Psoas muscle (tissue), 8 donors: ENCODE measurements around the gene SRPK2. TPM values are rescaled to one million over a fixed set of nuclear protein-coding genes. Genes with fewer than 3 reads are reported as not detected.

Source experiments
- ATAC-seq, 4 donors: fragments of 200-7000 bp; cut with Tn5 transposase; one replicate each; pipeline ENCODE4 v1.9.1; 2020; ENCODE audit warnings: moderate library complexity in 3 of 4, mild to moderate bottlenecking in 2 of 4
- DNase-seq, 2 donors: peaks; one replicate each; pipeline ENCODE4 v3.0.0-alpha.2; 2020
- H3K27ac ChIP-seq: fragments of 200-600 bp; one replicate; pipeline ENCODE4 v1.8.0; 2022
- H3K27me3 ChIP-seq, 3 donors: fragments of 200-600 bp in 1 of 3; one replicate each; pipeline versions ENCODE4 v1.6.1 to v1.8.0; 2013 to 2022; ENCODE audit warnings: low read length in 2 of 3, mild to moderate bottlenecking in 2 of 3, moderate library complexity in 1 of 3; ENCODE audit not compliant: insufficient read depth in 3 of 3
- H3K36me3 ChIP-seq, 2 donors: fragments of 200-600 bp in 1 of 2; one replicate each; pipeline versions ENCODE4 v1.6.1 to v1.8.0; 2013 to 2022; ENCODE audit warnings: low read depth in 1 of 2, mild to moderate bottlenecking in 1 of 2, moderate library complexity in 1 of 2; ENCODE audit not compliant: insufficient read depth in 1 of 2
- H3K4me1 ChIP-seq: fragments of 200-600 bp; one replicate; pipeline ENCODE4 v1.8.0; 2022
- H3K4me3 ChIP-seq: fragments of 200-600 bp; one replicate; pipeline ENCODE4 v1.8.0; 2022; ENCODE audit warnings: mild to moderate bottlenecking
- H3K9me3 ChIP-seq: fragments of 200-600 bp; one replicate; pipeline ENCODE4 v1.8.0; 2022
- WGBS, 3 donors: extraction: QIAGEN DNeasy Blood & Tissue Kit; methylation state at CpG; one replicate each; pipeline versions ENCODE4 v1.1.6 to v1.1.7; 2013; 5-methylcytosine and 5-hydroxymethylcytosine counted together
- intact Hi-C, 2 donors: fragments of 100-400 bp; cut with DNase I; formaldehyde crosslinking; loops; one replicate each; pipeline versions ENCODE4 v1.11.0 to v1.14.2; 2022
- polyA plus RNA-seq, 3 donors: library from polyadenylated mRNA; stranded (reverse); fragments of 200-250 nt; gene quantifications; one replicate each; pipeline ENCODE4 v1.2.3, GENCODE V29; 2013
- total RNA-seq, 4 donors: library from RNA; stranded (reverse); fragmentation: NEBNext Ultra II Directional in 2 of 4; extraction: Animal tissue kit (Norgen Biotek cat#: 25700) in 2 of 4; gene quantifications; one replicate each; pipeline versions ENCODE4 v1.2.1 to v1.2.4, GENCODE V29; 2021 to 2023
- TF ChIP-seq, protein P1 (sequence below): fragments of 200-600 bp; IDR thresholded peaks from one replicate; pipeline ENCODE4 v1.8.0; 2022; ENCODE audit warnings: antibody characterized with exemption
- donor health status: healthy with polysubstance abuse.
- donor health status: DM: no; HTN: no; CAD: no; lungs with moderate emphysema.
- donor health status: Bipolar disorder and iron deficiency.
- donor health status: healthy.
- donor health status: DM: yes; HTN: yes; CAD: no.
- donor health status: DM: no; HTN: no; CAD: no.
- donor health status: DM: no; HTN: no; CAD: no.
- donor health status: DM: yes; HTN: yes; CAD: no.

Gene SRPK2
- total and polyA plus RNA-seq, 7 donors: 12.7 to 51.3 (median 33.2) TPM

DNA sequence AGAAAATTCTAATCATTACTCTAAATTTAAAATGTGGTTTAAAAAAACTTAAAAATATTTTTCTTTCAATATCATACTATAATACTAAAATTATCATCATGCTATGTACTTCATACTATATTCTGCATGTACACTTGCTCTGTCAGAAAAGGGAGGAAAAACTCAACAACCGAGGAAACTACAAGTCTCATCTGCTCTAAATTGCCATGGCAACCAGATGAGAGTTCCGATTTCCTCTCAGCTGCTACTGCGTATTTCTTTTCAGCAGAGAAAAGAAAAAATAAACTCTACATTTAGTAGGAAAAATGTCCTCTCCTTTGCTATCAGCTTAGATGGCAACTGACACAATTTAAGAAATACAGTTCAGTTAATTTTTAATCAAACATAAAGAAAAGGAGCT is 178.9 kb downstream of the SRPK2 start:
- DNase-seq (no peak), ATAC-seq (no peak)
- Histone ChIP-seq H3K9me3 (no peaks in the 10 kb centered on the region), H3K27me3 (no peaks in the 10 kb centered on the region), H3K27ac (no peak overlapping the region), H3K4me3 (no peak overlapping the region), H3K36me3 (no peaks in the 10 kb centered on the region), H3K4me1 (peaks cover 10% of the 10 kb centered on the region)
- intact Hi-C loops: no loop called here
- WGBS, 3 donors: 52 to 64% (median 58%) methylated on average over 3 of the region's 3 CpGs
- TF ChIP-seq, protein P1, sequence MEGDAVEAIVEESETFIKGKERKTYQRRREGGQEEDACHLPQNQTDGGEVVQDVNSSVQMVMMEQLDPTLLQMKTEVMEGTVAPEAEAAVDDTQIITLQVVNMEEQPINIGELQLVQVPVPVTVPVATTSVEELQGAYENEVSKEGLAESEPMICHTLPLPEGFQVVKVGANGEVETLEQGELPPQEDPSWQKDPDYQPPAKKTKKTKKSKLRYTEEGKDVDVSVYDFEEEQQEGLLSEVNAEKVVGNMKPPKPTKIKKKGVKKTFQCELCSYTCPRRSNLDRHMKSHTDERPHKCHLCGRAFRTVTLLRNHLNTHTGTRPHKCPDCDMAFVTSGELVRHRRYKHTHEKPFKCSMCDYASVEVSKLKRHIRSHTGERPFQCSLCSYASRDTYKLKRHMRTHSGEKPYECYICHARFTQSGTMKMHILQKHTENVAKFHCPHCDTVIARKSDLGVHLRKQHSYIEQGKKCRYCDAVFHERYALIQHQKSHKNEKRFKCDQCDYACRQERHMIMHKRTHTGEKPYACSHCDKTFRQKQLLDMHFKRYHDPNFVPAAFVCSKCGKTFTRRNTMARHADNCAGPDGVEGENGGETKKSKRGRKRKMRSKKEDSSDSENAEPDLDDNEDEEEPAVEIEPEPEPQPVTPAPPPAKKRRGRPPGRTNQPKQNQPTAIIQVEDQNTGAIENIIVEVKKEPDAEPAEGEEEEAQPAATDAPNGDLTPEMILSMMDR: no peak

DNA sequence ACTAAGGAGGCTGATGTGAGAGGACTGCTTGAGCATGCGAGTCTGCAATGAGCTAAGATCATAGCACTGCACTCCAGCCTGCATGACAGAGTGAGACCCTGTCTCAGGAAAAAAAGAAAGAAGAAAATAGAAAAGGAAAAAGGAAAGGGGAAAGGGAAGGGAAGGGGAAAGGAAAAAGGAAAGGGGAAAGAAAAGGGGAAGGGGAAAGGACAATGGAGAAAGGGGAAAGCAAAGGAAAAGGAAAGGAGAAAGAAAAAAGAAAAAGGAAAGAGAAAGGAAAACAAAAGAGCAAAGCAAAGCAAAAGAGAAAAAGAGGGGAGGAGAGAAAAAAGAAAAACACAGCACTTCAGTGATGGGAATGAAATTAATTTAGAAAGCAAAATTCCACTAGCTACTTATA is 179.3 kb downstream of the SRPK2 start:
- WGBS, 3 donors: 92 to 100% (median 94%) methylated on average over 1 of the region's 1 CpG
- TF ChIP-seq, protein P1: no peak
- intact Hi-C loops: no loop called here
- Histone ChIP-seq H3K27me3 (no peaks in the 10 kb centered on the region), H3K27ac (no peak overlapping the region), H3K9me3 (no peaks in the 10 kb centered on the region), H3K4me1 (peaks cover 10% of the 10 kb centered on the region), H3K36me3 (no peaks in the 10 kb centered on the region), H3K4me3 (no peak overlapping the region)
- ATAC-seq: no peak
- DNase-seq: no peak

DNA sequence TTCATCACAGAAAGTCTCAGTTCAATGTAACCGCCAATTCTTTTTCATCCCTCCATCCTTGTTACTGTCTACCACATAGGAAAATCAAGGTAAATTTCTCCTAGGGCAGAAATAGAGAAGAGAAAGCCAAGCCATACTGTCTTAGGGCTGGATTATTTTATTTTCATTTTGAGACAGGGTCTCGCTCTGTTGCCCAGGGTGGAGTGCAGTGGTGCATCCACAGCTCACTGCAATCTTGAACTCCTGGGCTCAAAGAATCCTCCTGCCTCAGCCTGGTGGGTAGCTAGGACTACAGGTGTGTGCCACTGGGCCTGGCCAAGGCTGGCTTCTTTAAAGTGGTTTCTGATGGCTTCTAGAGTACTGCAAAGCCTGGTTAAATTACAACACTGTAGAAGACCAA is 181.7 kb downstream of the SRPK2 start:
- Histone ChIP-seq H3K36me3 (peaks cover 0 to 8% of the 10 kb centered on the region in 2 donors), H3K4me3 (no peak overlapping the region), H3K9me3 (no peaks in the 10 kb centered on the region), H3K27ac (no peak overlapping the region), H3K4me1 (peaks cover 17% of the 10 kb centered on the region), H3K27me3 (no peaks in the 10 kb centered on the region)
- intact Hi-C loops: no loop called here
- no peak for ATAC-seq
- WGBS, 3 donors: 97 to 99% (median 98%) methylated on average over 2 of the region's 2 CpGs
- TF ChIP-seq, protein P1: no peak
- DNase-seq: no peak

DNA sequence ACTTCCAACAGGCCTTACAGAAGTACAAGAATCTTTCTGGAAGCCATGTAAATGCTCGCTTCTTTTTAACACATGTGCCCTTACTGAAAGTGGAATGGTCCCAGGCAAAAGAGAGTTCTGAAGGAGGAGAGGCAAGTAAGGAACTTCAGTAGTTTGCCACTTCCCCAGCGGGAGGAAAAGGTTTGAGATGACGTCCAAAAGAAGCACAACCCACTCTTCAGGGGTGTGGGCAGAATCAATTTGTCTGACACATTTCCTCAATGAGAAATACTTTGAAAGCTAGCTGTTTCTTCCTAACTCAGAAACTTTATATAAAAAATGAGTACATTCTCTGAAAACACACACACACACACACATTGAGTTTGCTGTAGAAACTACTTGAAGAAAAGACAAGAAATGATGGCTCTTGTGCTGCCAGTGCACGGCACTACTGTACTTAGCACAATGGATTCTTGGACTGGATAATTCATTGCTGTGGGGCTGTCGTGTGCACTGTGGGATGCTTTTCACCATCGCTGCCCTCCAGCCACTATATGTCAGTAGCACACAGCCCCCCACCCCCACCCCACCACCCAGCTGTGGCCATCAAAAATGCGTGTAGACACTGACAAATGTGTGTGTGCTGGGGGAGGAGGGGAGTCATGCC is 183.0 kb downstream of the SRPK2 start:
- Histone ChIP-seq H3K4me3 (no peak overlapping the region), H3K27ac (no peak overlapping the region), H3K9me3 (no peaks in the 10 kb centered on the region), H3K36me3 (peaks cover 0 to 8% of the 10 kb centered on the region in 2 donors), H3K27me3 (no peaks in the 10 kb centered on the region), H3K4me1 (peaks cover 12% of the 10 kb centered on the region)
- 86 to 89% (median 88%) methylated on average over 7 of the region's 7 CpGs for WGBS, 3 donors
- no peak for ATAC-seq
- intact Hi-C loops: no loop called here
- TF ChIP-seq, protein P1: no peak
- DNase-seq: no peak

DNA sequence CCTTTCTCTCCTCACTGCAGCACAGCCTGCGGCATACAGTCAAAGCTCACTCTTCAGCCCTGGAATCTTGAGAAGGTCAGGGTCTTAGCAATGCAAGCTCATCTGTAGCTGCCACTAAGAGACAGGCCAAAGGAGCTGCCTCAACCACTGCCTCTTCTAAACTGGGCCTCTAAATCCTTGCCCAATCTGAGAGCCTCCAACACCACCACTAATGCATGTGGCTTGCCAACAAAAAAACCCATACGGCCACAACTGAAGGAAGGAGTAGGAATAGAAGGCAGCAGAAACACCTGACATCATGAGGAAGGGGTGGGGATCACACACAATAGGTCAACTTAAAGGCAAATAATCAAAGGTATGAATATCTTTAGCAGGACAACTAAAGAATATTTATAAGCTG is 183.8 kb downstream of the SRPK2 start:
- no peak for ATAC-seq
- Histone ChIP-seq H3K27me3 (no peaks in the 10 kb centered on the region), H3K4me3 (no peak overlapping the region), H3K9me3 (no peaks in the 10 kb centered on the region), H3K27ac (no peak overlapping the region), H3K4me1 (peaks cover 7% of the 10 kb centered on the region), H3K36me3 (peaks cover 0 to 8% of the 10 kb centered on the region in 2 donors)
- TF ChIP-seq, protein P1: no peak
- intact Hi-C loops: no loop called here
- DNase-seq: no peak
- 91 to 94% (median 93%) methylated on average over 2 of the region's 2 CpGs for WGBS, 3 donors
